Calu3 (cell line): ENCODE data around the gene ZFP91. TPM values are rescaled to one million over a fixed set of nuclear protein-coding genes. Genes with fewer than 3 reads are reported as not detected.

Experiments used
- BruUV-seq: library from RNA; stranded (reverse); fragments of 400-500 nt; replicated peaks from 2 replicates; lab custom pipeline; 2021; lab: Mats Ljungman, UMichigan
- CTCF ChIA-PET: fragments of 300-600 bp; sonication (Branson Sonifier 250); formaldehyde crosslinking; loops from one replicate; lab custom pipeline; 2022; ENCODE audit warnings: antibody characterized with exemption; lab: Charles Lee
- DNase-seq: peaks from one replicate; pipeline ENCODE4 v3.0.0; 2022
- H3K27ac Mint-ChIP-seq: one replicate; pipeline ENCODE4 v1.8.0; 2022; ENCODE audit warnings: mixed read lengths; ENCODE audit not compliant: unreplicated experiment
- H3K27me3 Mint-ChIP-seq: one replicate; pipeline ENCODE4 v1.8.0; 2022; ENCODE audit warnings: mixed read lengths; ENCODE audit not compliant: unreplicated experiment
- H3K36me3 Mint-ChIP-seq: one replicate; pipeline ENCODE4 v1.8.0; 2022; ENCODE audit warnings: mild to moderate bottlenecking, moderate library complexity, mixed read lengths; ENCODE audit not compliant: insufficient read depth, unreplicated experiment
- H3K4me1 Mint-ChIP-seq: one replicate; pipeline ENCODE4 v1.8.0; 2022; ENCODE audit warnings: mild to moderate bottlenecking, low read depth, mixed read lengths; ENCODE audit not compliant: unreplicated experiment
- H3K4me3 Mint-ChIP-seq: one replicate; pipeline ENCODE4 v1.8.0; 2022; ENCODE audit warnings: mild to moderate bottlenecking, low read depth, moderate library complexity, mixed read lengths; ENCODE audit not compliant: unreplicated experiment
- H3K9me3 Mint-ChIP-seq: one replicate; pipeline ENCODE4 v1.8.0; 2022; ENCODE audit warnings: low read depth, mixed read lengths; ENCODE audit not compliant: unreplicated experiment
- CTCF ChIP-seq: fragments of 200-600 bp; IDR thresholded peaks from one replicate; pipeline ENCODE4 v1.8.0; 2022; ENCODE audit warnings: antibody characterized with exemption; ENCODE audit not compliant: unreplicated experiment
- intact Hi-C: fragments of 100-400 bp; cut with micrococcal nuclease; formaldehyde crosslinking; loops from one replicate; pipeline ENCODE4 v1.10.0; 2022; ENCODE audit not compliant: unreplicated experiment
- total RNA-seq: library from RNA; stranded (reverse); gene quantifications from 2 replicates; pipeline ENCODE4 v1.2.3, GENCODE V29; 2022

The ZFP91 gene
- total RNA-seq, 1 experiment from 2014 or later: 61.5 TPM

- intact Hi-C loops: no loop called here
- Mint-ChIP-seq H3K27ac (no peak overlapping the region), H3K27me3 (no peaks in the 10 kb centered on the region), H3K9me3 (peaks cover 2% of the 10 kb centered on the region), H3K36me3 (no peaks in the 10 kb centered on the region), H3K4me3 (no peak overlapping the region), H3K4me1 (no peaks in the 10 kb centered on the region)
- CTCF ChIA-PET: no interaction called here
- no TSS peak for BruUV-seq
- DNase-seq: no peak
- TF ChIP-seq CTCF: no peak
These were observed 60.2 kb downstream of the ZFP91 start for GRCh38 chr11:58639103-58639502.

- Mint-ChIP-seq H3K27me3 (no peaks in the 10 kb centered on the region), H3K36me3 (no peaks in the 10 kb centered on the region), H3K27ac (no peak overlapping the region), H3K4me1 (no peaks in the 10 kb centered on the region), H3K9me3 (peaks cover 3% of the 10 kb centered on the region), H3K4me3 (no peak overlapping the region)
- CTCF ChIA-PET: interaction anchor here (1.4 kb wide), 1 partner anchor 10 kb away, joined by 3 read pairs; no protein-coding TSS in a partner anchor
- no TSS peak for BruUV-seq
- TF ChIP-seq CTCF: no peak
- intact Hi-C loops: no loop called here
- DNase-seq: no peak
These were observed 60.8 kb downstream of the ZFP91 start for GRCh38 chr11:58639669-58640068.

- CTCF ChIA-PET: interaction anchor here (1.4 kb wide), 1 partner anchor 11 kb away, joined by 3 read pairs; no protein-coding TSS in a partner anchor
- Mint-ChIP-seq H3K36me3 (no peaks in the 10 kb centered on the region), H3K4me3 (no peak overlapping the region), H3K27me3 (no peaks in the 10 kb centered on the region), H3K4me1 (no peaks in the 10 kb centered on the region), H3K27ac (no peak overlapping the region), H3K9me3 (peaks cover 3% of the 10 kb centered on the region)
- no TSS peak for BruUV-seq
- intact Hi-C loops: no loop called here
- no peak for DNase-seq
- no peak for TF ChIP-seq CTCF
These were observed 61.6 kb downstream of the ZFP91 start for GRCh38 chr11:58640386-58641023.

- no peak for DNase-seq
- CTCF ChIA-PET: interaction anchor here (0.7 kb wide), 1 partner anchor 325 kb away, joined by 4 read pairs; no protein-coding TSS in a partner anchor
- Mint-ChIP-seq H3K9me3 (peaks cover 3% of the 10 kb centered on the region), H3K4me1 (no peaks in the 10 kb centered on the region), H3K36me3 (no peaks in the 10 kb centered on the region), H3K27me3 (no peaks in the 10 kb centered on the region), H3K27ac (no peak overlapping the region), H3K4me3 (no peak overlapping the region)
- no TSS peak for BruUV-seq
- intact Hi-C loops: no loop called here
- TF ChIP-seq CTCF: no peak
These were observed 62.5 kb downstream of the ZFP91 start for GRCh38 chr11:58641341-58641740.
